ENCODE data around the gene KRT75.

GRCh38 chr12:52469853-52470252 is 35.7 kb upstream of the KRT75 start:
- TF ChIP-seq CTCF (conservative IDR thresholded peaks at IDR 0.05; ENCODE audit: low read length): no peak
- TF ChIP-seq EZH2phosphoT487 (IDR thresholded peaks at IDR 0.05; ENCODE audit: borderline replicate concordance): no peak
